ENCODE measurements around the gene LAMB4.

GRCh38 chr7:108156897-108157605 is 26.9 kb upstream of the LAMB4 start:
- TF ChIP-seq POLR2A (IDR thresholded peaks at IDR 0.05), result no peak
- no peak for TF ChIP-seq CTCF (IDR thresholded peaks at IDR 0.05)
